OCI-LY7 (cell line): ENCODE results near the gene PAX2. TPM values are rescaled to one million over a fixed set of nuclear protein-coding genes. Genes with fewer than 3 reads are reported as not detected.

ENCODE experiments used
- BruUV-seq: library from RNA; stranded (reverse); fragments of 400-500 nt; replicated peaks from 2 replicates; lab custom pipeline; 2021; lab: Mats Ljungman, UMichigan
- CTCF ChIA-PET: fragments of 300-600 bp; sonication (Branson Sonifier 250); formaldehyde crosslinking; loops from one replicate; lab custom pipeline; 2022; ENCODE audit warnings: antibody characterized with exemption; ENCODE audit not compliant: unreplicated experiment; lab: Charles Lee
- POLR2A ChIA-PET: fragments of 300-600 bp; sonication (Branson Sonifier 250); formaldehyde crosslinking; loops from one replicate; lab custom pipeline; 2022; ENCODE audit warnings: antibody characterized with exemption; lab: Charles Lee
- DNase-seq: peaks from one replicate; pipeline ENCODE4 v3.0.0-alpha.2; 2015; ENCODE audit warnings: low spot score
- H2AFZ ChIP-seq: fragments of 200-600 bp; sonication (generic), shearing (Covaris generic); 2 replicates; pipeline ENCODE4 v1.6.1; 2014; ENCODE audit warnings: mild to moderate bottlenecking, antibody characterized with exemption, low read length, moderate library complexity
- H3K27ac ChIP-seq: fragments of 200-600 bp; sonication (generic); 2 replicates; pipeline ENCODE4 v1.5.1; 2014; ENCODE audit warnings: mixed run types, low read depth, mild to moderate bottlenecking, moderate library complexity, low read length, inconsistent platforms; ENCODE audit not compliant: poor library complexity, severe bottlenecking
- H3K36me3 ChIP-seq: fragments of 200-600 bp; sonication (generic); 2 replicates; pipeline ENCODE4 v1.6.1; 2014; ENCODE audit warnings: mild to moderate bottlenecking, antibody characterized with exemption, low read length, moderate library complexity, mixed read lengths; ENCODE audit not compliant: insufficient read depth
- H3K4me1 ChIP-seq: fragments of 200-600 bp; sonication (generic); 2 replicates; pipeline ENCODE4 v1.5.1; 2014; ENCODE audit warnings: mild to moderate bottlenecking, low read length; ENCODE audit not compliant: insufficient read depth, poor library complexity, severe bottlenecking
- H3K4me2 ChIP-seq: fragments of 200-600 bp; sonication (generic); 2 replicates; pipeline ENCODE4 v1.6.1; 2014; ENCODE audit warnings: mild to moderate bottlenecking, low read length
- H3K4me3 ChIP-seq: fragments of 200-600 bp; sonication (generic); 2 replicates; pipeline ENCODE4 v1.5.1; 2014; ENCODE audit warnings: mild to moderate bottlenecking, low read depth, low read length; ENCODE audit not compliant: poor library complexity, severe bottlenecking
- H3K79me2 ChIP-seq: fragments of 200-600 bp; sonication (generic); 2 replicates; pipeline ENCODE4 v1.6.1; 2016; ENCODE audit warnings: low read depth, mild to moderate bottlenecking, low read length, moderate library complexity, mixed read lengths; ENCODE audit not compliant: insufficient read depth
- H3K9me2 ChIP-seq: fragments of 200-600 bp; sonication (generic); 2 replicates; pipeline ENCODE4 v1.6.1; 2016; ENCODE audit warnings: mild to moderate bottlenecking, low read length, mixed read lengths; ENCODE audit not compliant: insufficient read depth
- H3K9me3 ChIP-seq: fragments of 200-600 bp; sonication (generic); 2 replicates; pipeline ENCODE4 v1.6.1; 2014; ENCODE audit warnings: mild to moderate bottlenecking, mixed run types, low read length, mixed read lengths
- H4K20me1 ChIP-seq: fragments of 200-600 bp; sonication (generic); 2 replicates; pipeline ENCODE4 v1.6.1; 2014; ENCODE audit warnings: mild to moderate bottlenecking, antibody characterized with exemption, low read length, moderate library complexity, mixed read lengths; ENCODE audit not compliant: insufficient read depth
- CTCF ChIP-seq: fragments of 200-600 bp; sonication (generic); conservative IDR thresholded peaks from 2 replicates; pipeline ENCODE4 v1.5.1; 2014; ENCODE audit warnings: mild to moderate bottlenecking, antibody characterized with exemption, low read length, moderate library complexity, mixed read lengths
- EZH2phosphoT487 ChIP-seq: fragments of 200-600 bp; sonication (generic); IDR thresholded peaks from 2 replicates; pipeline ENCODE4 v1.6.1; 2018; ENCODE audit warnings: low read depth, borderline replicate concordance, mild to moderate bottlenecking, mixed run types, antibody characterized with exemption, low read length, moderate library complexity, mixed read lengths
- intact Hi-C: fragments of 100-400 bp; cut with micrococcal nuclease; formaldehyde crosslinking; loops from one replicate; pipeline ENCODE4 v1.10.0; 2022; ENCODE audit not compliant: unreplicated experiment
- total RNA-seq, 2 experiments: library from RNA; depleted of rRNA in 1 of 2; stranded (reverse); fragments of >200 nt in 1 of 2; shearing (Covaris generic) in 1 of 2; gene quantifications; 2 replicates each; pipeline ENCODE4 v1.2.3, GENCODE V29; 2014 to 2022

Gene PAX2
- total RNA-seq, 2 experiments from 2014 or later = not detected

GRCh38 chr10:100729862-100730724 lies 15.3 kb upstream of the PAX2 start:
- no peaks in the 10 kb centered on the region for H3K79me2 ChIP-seq
- DNase-seq = no peak
- no TSS peak for BruUV-seq
- no peaks in the 10 kb centered on the region for H4K20me1 ChIP-seq
- POLR2A ChIA-PET = no interaction called here
- H3K9me3 ChIP-seq = no peaks in the 10 kb centered on the region
- CTCF ChIA-PET = no interaction called here
- TF ChIP-seq EZH2phosphoT487 (no peak), CTCF (no peak)
- no peak overlapping the region for H3K27ac ChIP-seq
- no peak overlapping the region for H3K4me2 ChIP-seq
- H3K4me1 ChIP-seq = no peaks in the 10 kb centered on the region
- H3K9me2 ChIP-seq = no peaks in the 10 kb centered on the region
- H3K36me3 ChIP-seq = no peaks in the 10 kb centered on the region
- H3K4me3 ChIP-seq = no peak overlapping the region
- H2AFZ ChIP-seq = no peak overlapping the region
- intact Hi-C loops = no loop called here

- H3K9me2 ChIP-seq = no peaks in the 10 kb centered on the region
- H3K4me1 ChIP-seq = no peaks in the 10 kb centered on the region
- TF ChIP-seq EZH2phosphoT487 (no peak), CTCF (no peak)
- no TSS peak for BruUV-seq
- intact Hi-C loops = no loop called here
- H3K9me3 ChIP-seq = no peaks in the 10 kb centered on the region
- H2AFZ ChIP-seq = no peak overlapping the region
- ChIA-PET CTCF (no interaction called here), POLR2A (no interaction called here)
- H3K79me2 ChIP-seq = no peaks in the 10 kb centered on the region
- no peak overlapping the region for H3K4me2 ChIP-seq
- H4K20me1 ChIP-seq = no peaks in the 10 kb centered on the region
- DNase-seq = no peak
- H3K27ac ChIP-seq = no peak overlapping the region
- H3K4me3 ChIP-seq = no peak overlapping the region
- H3K36me3 ChIP-seq = no peaks in the 10 kb centered on the region
These were observed 14.5 kb upstream of the PAX2 start for GRCh38 chr10:100730725-100731406.
